ENCODE results near the gene DLK1.

The DLK1 gene

DNA sequence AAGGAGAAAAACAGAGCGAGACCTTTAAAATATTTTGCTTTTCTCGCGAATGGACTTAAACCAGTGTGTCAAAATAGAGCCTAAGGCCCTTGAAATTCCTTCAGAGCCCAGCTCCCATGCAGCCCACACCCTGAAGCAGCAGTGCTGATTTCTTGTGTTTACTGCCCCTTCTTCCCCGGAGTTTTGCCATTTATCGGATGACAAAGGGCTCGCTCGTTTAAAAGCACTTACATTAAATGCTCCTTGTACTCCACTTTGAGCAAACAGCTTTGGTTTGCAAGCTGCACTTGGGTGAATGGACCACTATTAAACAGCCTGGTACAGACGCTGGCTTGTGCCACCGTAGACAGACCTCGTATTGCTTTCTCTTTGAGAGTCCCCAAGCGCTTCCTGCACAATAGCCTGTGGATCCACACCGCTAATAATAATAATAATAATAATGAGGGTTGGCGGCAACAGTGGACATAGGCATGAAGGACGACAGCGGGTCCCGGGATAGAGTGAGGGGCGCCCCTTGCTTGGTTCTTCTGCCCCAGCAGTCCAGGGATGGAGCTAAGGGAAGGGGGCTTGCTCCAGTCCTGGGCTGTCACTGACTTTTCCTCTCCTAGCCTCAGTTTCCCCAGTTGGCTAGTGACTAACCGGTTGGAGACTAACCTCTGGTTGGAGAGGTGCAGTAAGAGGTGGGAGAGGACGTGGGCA, 6.6 kb downstream of the DLK1 start:
- no peak for DNase-seq (ENCODE audit: low read depth in 1 of 2, low spot score in 1 of 2)

DNA sequence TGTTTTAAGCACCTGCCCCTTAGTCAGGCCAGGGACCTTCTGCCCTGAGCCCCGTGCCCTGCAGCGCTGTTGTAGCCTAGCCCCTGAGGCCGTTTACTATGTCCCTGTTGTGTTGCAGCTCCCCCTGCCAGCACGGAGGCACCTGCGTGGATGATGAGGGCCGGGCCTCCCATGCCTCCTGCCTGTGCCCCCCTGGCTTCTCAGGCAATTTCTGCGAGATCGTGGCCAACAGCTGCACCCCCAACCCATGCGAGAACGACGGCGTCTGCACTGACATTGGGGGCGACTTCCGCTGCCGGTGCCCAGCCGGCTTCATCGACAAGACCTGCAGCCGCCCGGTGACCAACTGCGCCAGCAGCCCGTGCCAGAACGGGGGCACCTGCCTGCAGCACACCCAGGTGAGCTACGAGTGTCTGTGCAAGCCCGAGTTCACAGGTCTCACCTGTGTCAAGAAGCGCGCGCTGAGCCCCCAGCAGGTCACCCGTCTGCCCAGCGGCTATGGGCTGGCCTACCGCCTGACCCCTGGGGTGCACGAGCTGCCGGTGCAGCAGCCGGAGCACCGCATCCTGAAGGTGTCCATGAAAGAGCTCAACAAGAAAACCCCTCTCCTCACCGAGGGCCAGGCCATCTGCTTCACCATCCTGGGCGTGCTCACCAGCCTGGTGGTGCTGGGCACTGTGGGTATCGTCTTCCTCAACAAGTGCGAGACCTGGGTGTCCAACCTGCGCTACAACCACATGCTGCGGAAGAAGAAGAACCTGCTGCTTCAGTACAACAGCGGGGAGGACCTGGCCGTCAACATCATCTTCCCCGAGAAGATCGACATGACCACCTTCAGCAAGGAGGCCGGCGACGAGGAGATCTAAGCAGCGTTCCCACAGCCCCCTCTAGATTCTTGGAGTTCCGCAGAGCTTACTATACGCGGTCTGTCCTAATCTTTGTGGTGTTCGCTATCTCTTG, 7.6 kb downstream of the DLK1 start:
- DNase-seq (ENCODE audit: low read depth in 1 of 2, low spot score in 1 of 2) = no peak

DNA sequence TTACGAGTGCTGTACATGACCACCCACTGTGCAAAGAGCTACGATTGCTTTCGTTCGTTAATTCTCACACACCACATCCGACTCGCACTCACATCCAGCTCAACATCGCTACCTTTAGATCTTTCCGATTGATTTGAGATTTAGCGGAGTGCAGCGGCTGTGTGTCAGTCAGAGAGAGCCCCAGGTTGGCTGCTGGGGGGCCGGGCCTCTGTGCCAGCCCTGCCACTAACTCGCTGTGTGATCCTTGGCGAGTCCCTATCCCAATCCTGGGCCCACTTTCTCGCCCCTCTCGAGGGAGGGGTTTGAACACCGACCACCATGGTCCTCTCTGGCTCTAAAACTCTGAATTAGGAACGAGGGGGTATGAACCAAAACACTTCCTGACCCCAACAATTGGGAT, 8.6 kb downstream of the DLK1 start:
- no peak for DNase-seq (ENCODE audit: low read depth in 1 of 2, low spot score in 1 of 2)

DNA sequence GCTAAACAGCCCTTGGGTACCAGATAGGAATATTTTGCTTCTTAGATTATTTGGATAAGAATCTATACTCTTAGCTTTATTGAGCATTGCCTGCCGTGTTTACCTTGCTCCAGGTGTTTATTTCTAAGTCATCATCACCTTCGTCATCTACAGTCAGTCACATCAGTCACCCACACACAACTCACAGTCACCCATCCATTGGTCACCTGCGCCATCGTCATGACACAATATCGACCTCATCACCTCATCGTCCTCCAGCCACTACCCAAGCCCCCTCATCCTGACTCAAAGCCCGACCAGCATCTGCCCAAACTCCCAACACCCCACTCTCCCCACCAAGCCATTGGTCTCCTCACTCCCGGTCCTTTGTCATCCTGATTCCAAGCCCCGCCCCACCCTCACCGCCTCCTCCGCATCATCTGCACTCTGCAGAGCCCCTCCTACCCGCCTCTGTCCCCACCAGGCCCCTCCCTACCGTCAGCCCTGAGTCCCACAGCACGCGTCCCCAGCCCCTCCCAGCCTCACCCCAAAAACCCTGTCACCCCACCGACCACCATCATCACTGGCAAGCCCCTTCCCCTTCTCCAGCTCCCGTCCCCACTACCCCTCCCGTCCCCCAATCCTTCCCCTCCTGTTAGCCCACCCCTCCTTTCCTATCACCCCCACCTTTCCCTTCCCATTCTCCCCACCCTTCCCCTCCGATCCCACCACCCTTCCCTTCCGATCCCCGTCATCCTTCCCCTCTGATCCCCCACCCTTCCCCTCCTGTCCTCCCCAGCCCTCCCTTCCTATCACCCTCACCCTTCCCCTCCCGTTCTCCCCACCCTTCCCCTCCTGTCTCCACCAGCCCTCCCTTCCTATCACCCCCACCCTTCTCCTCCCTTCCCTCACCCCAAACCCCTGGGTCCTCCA, 9.8 kb downstream of the DLK1 start:
- DNase-seq (ENCODE audit: low read depth in 1 of 2, low spot score in 1 of 2) = no peak

DNA sequence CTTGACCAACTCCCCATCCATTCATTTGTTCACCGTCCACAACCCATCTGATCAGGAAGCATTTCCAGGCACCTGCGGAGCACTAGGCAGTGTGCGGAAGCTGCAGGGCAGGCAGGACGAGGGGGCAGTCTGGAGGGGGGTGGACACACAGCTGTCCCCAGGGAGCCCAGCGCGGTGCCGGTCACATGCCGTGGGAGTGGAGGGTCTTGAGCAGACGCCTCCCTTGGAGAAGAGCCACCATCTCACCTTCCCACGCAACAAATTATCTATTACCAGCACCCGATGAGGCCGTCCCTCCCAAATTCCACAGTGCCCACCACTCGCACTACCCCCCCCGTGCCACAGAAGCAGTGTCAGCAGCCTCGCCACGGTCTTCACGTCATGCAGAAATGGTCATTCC, 10.8 kb downstream of the DLK1 start:
- DNase-seq (ENCODE audit: low read depth in 1 of 2, low spot score in 1 of 2) = no peak

- DNase-seq (ENCODE audit: low read depth in 1 of 2, low spot score in 1 of 2) = no peak
These were observed 11.6 kb downstream of the DLK1 start for GRCh38 chr14:100738269-100738691.

GRCh38 chr14:100738704-100739131, 12.0 kb downstream of the DLK1 start:
- DNase-seq (ENCODE audit: low read depth in 1 of 2, low spot score in 1 of 2) = no peak

GRCh38 chr14:100739306-100739705, 12.6 kb downstream of the DLK1 start:
- no peak for DNase-seq (ENCODE audit: low read depth in 1 of 2, low spot score in 1 of 2)

DNA sequence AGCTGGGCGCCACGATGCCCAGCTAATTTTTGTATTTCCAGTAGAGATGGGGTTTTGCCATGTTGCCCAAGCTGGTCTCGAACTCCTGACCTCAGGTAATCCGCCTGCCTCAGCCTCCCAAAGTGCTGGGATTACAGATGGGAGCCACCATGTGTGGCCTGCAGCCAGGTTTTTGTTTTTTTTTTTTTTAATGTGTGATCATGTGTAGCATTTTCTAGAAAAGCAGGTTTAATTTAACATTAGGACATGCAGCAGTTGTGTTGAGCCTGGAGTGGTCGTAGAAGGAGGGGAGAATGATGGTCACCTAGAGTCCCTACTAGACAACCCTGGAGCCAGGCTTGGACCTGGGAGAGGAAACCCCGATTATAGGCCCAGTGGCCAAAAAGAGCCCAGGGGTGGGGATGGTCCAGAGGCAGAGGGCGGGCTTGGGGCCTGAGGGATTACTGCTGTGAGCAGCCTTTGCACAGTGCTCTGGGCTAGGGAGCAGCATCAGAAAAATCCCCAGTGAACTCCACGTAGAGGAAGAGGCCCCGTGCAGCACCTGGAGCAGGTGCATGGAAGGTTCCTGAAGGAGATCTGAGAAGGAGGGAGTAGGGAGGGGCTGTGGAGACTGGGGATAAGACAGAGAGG, 13.6 kb downstream of the DLK1 start:
- DNase-seq (ENCODE audit: low read depth in 1 of 2, low spot score in 1 of 2) = no peak

DNA sequence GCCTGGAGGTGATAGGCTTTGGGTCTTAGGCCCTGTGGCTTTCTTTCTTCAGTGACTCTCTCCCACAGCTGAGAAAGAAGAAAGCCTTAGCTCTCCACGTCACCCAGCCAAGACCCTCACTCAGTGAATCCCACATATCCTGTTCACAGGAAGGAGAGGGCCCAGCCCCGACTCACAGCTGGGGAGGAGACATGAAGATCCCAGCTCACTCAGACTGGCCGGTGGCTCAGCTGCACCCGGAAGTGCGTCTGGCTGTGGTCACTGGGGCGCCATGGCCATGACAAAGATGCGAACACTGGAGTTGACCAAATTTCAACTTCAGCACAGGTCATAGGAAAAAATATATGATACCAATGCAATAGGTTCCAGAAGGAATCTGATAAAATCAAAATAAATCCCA, 14.2 kb downstream of the DLK1 start:
- no peak for DNase-seq (ENCODE audit: low read depth in 1 of 2, low spot score in 1 of 2)

GRCh38 chr14:100741966-100742365, 15.3 kb downstream of the DLK1 start:
- no peak for DNase-seq (ENCODE audit: low read depth in 1 of 2, low spot score in 1 of 2)

DNA sequence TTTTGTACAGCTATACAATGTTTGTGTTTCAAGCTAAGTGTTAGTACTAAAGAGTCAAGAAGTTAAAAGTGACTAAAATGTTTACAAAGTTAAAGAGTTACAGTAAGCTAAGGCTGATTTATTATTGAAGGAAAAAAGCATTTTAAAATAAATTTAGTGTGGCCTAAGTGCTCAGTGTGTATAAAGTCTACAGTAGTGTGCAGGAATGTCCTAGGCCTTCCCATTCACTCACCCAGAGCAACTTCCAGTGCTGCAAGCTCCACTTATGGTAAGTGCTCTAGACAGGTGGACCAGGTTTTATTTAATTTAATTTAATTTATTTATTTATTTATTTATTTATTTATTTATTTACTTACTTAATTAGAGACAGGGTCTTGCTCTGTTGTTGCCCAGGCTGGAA, 19.6 kb downstream of the DLK1 start:
- DNase-seq (ENCODE audit: low read depth in 1 of 2, low spot score in 1 of 2) = no peak

GRCh38 chr14:100747021-100747586, 20.4 kb downstream of the DLK1 start:
- no peak for DNase-seq (ENCODE audit: low read depth in 1 of 2, low spot score in 1 of 2)

DNA sequence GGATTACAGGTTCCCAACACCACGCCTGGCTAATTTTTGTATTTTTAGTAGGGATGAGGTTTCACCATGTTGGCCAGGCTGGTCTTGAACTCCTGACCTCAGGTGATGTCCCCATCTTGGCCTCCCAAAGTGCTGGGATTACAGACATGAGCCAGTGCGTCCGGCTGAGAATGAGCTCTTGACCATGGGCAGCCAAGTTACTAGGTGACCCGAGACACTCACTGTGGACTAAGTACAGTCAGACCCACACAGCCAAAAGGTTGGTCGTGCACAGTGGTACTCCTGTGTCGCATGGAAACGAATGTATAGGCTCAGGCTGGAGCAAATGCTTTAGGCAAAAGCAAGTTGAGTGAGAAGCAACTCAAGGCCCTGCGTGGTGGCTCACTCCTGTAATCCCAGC, 21.0 kb downstream of the DLK1 start:
- DNase-seq (ENCODE audit: low read depth in 1 of 2, low spot score in 1 of 2) = no peak

GRCh38 chr14:100748403-100748802, 21.7 kb downstream of the DLK1 start:
- no peak for DNase-seq (ENCODE audit: low read depth in 1 of 2, low spot score in 1 of 2)

DNA sequence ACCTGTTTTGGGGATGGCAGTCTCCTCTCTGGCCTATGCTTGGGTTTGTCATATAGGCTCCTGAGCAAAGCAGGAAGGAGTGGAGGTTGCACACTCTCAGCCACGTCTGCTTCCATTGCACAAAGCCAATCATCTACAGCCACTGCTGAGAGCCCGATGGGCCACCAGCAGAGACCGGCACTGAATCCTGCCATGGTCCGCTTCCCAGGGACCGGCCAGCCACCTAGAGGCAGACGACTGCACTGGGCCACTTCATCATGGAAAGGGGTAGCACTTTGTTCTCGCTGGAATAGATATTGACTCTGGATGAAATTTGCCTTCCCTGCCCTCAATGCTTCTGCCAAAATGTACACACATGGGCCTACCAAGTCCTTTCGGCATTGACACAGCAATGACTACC, 22.3 kb downstream of the DLK1 start:
- no peak for DNase-seq (ENCODE audit: low read depth in 1 of 2, low spot score in 1 of 2)

DNA sequence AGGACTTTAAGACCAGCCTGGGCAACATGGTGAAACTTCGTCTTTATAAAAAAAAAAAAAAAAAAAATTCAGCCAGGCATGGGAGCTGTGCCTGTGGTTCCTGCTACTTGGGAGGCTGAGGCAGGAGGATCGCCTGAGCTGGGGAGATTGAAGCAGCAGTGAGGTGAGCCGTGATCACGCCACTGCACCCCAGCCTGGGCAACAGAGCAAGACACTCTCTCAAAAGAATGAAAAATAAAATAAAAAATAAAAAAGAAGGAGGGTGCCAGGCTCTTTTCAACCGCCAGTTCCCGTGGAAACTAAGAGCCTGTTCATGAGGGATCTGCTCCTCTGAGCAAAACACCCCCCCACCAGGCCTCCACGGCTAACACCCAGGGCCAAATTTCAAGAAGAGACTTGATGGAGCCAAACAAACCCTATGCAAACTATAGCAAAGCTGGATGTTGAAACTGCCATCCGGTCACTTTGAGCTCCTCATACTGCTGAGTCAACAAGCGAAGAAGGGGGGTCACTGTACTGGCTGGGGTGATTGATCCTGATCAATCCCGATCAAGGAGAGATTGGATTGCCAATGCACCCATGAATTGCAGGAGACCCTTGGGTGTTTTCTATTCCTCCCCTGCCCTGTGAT, 23.4 kb downstream of the DLK1 start:
- DNase-seq (ENCODE audit: low read depth in 1 of 2, low spot score in 1 of 2) = no peak

- no peak for DNase-seq (ENCODE audit: low read depth in 1 of 2, low spot score in 1 of 2)
These were observed 24.3 kb downstream of the DLK1 start for GRCh38 chr14:100750762-100751699.

GRCh38 chr14:100754020-100754419, 27.3 kb downstream of the DLK1 start:
- DNase-seq (ENCODE audit: low read depth in 1 of 2, low spot score in 1 of 2) = no peak

Measured in stimulated activated CD4-positive, alpha-beta T cell treated with anti-CD3 and anti-CD28 coated beads, Interleukin-15, amount 100 ng/mL, for 1 hour (primary cell).